Lower leg skin (tissue), 3 donors: ENCODE results near the gene HLA-DOB.

ENCODE experiments used
- POLR2A ChIP-seq, 2 donors: fragments of 450-650 bp; IDR thresholded peaks; one replicate each; pipeline ENCODE4 v1.6.1; 2016 to 2017; ENCODE audit warnings: antibody characterized with exemption in 2 of 2, mild to moderate bottlenecking in 1 of 2, moderate library complexity in 1 of 2
- TF ChIP-seq, protein P1 (sequence below), 3 donors: fragments of 450-650 bp; IDR thresholded peaks; one replicate each; pipeline ENCODE4 v1.5.1; 2016; ENCODE audit warnings: antibody characterized with exemption in 3 of 3, mild to moderate bottlenecking in 3 of 3, moderate library complexity in 2 of 3

DNA sequence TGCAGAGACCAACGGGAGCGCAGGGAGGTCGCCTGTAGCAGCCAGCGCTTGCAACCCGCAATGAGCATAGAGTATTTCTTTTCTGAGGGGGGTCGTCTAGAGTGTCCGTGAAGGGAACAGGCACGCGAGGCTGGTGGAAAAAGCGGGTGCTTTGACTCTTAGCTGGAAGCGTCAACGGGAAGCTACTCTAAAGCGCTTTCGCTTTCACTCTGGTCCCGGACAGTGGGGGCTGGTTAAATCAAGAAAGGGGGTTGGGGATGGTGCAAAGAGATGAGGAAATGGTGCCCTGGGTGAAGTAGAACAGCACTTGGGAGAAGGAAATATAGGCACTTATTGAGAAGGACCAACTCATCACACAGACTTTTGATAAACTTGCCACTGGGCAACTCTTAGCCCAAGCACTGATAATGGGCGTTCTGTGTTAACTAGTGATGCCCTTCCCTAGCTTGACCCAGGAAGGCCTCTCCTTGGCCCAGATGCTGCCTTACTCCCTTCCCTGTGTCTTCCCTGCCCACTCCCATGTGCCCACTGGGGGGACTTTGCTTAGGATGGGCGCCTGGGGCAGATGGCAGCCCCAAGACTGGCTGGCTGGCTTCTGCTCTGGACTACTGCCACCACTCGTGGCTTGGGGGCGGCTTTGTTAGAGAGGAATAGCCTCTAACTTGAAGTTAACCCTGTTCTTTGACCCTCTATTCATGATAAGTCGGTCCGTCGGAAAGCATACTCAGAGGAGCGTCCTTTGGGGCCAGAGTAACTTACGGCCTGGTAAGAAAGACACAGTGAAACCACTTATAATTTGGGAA is 37.8 kb upstream of the HLA-DOB start:
- TF ChIP-seq, protein P1, sequence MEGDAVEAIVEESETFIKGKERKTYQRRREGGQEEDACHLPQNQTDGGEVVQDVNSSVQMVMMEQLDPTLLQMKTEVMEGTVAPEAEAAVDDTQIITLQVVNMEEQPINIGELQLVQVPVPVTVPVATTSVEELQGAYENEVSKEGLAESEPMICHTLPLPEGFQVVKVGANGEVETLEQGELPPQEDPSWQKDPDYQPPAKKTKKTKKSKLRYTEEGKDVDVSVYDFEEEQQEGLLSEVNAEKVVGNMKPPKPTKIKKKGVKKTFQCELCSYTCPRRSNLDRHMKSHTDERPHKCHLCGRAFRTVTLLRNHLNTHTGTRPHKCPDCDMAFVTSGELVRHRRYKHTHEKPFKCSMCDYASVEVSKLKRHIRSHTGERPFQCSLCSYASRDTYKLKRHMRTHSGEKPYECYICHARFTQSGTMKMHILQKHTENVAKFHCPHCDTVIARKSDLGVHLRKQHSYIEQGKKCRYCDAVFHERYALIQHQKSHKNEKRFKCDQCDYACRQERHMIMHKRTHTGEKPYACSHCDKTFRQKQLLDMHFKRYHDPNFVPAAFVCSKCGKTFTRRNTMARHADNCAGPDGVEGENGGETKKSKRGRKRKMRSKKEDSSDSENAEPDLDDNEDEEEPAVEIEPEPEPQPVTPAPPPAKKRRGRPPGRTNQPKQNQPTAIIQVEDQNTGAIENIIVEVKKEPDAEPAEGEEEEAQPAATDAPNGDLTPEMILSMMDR (IDR thresholded peaks at IDR 0.05): no peak
- TF ChIP-seq POLR2A (IDR thresholded peaks at IDR 0.05): no peak
